HepG2 (cell line): ENCODE measurements around the gene BSX.

ENCODE experiments used
- BHLHE40 ChIP-seq: IDR thresholded peaks from 2 replicates; pipeline ENCODE4 v1.6.1; 2011; ENCODE audit warnings: low read length, improper control_type of control experiment
- CEBPB ChIP-seq: IDR thresholded peaks from 2 replicates; pipeline ENCODE4 v1.6.1; 2011; ENCODE audit warnings: low read depth, low read length, improper control_type of control experiment, borderline replicate concordance
- CEBPG ChIP-seq: IDR thresholded peaks from 2 replicates; pipeline ENCODE4 v1.6.1; 2016
- EP300 ChIP-seq, 3 experiments: sonication (generic) in 1 of 3; formaldehyde crosslinking in 1 of 3; IDR thresholded peaks; 2 replicates each; pipeline versions ENCODE4 v1.5.1 to v1.6.1; 2011 to 2020; ENCODE audit warnings: low read depth in 2 of 3, low read length in 2 of 3, borderline replicate concordance in 1 of 3, improper control_type of control experiment in 1 of 3, mild to moderate bottlenecking in 1 of 3, missing genetic modification reagents in 1 of 3, moderate library complexity in 1 of 3
- KAT7 ChIP-seq: IDR thresholded peaks from 2 replicates; pipeline ENCODE4 v1.6.1; 2018; ENCODE audit warnings: borderline replicate concordance, missing compliant biosample characterization
- KDM1A ChIP-seq: IDR thresholded peaks from 2 replicates; pipeline ENCODE4 v1.6.1; 2016; ENCODE audit warnings: missing compliant biosample characterization
- NBN ChIP-seq: fragments of 450-650 bp; conservative IDR thresholded peaks from 2 replicates; pipeline ENCODE4 v1.6.1; 2017
- NCOR1 ChIP-seq: fragments of 200-600 bp; sonication (generic); IDR thresholded peaks from 2 replicates; pipeline ENCODE4 v1.7.0; 2017; ENCODE audit warnings: antibody characterized with exemption, low read length, borderline replicate concordance
- RAD51 ChIP-seq: fragments of 450-650 bp; IDR thresholded peaks from 2 replicates; pipeline ENCODE4 v1.6.1; 2016; ENCODE audit warnings: borderline replicate concordance
- REPIN1 ChIP-seq: sonication (generic); formaldehyde crosslinking; IDR thresholded peaks from 2 replicates; pipeline ENCODE4 v1.8.0; 2022; ENCODE audit warnings: missing genetic modification reagents, low read depth, mild to moderate bottlenecking, borderline replicate concordance
- YY1 ChIP-seq: IDR thresholded peaks from 2 replicates; pipeline ENCODE4 v1.6.1; 2011; ENCODE audit warnings: low read length, low read depth, moderate library complexity, mild to moderate bottlenecking; ENCODE audit not compliant: insufficient read depth, insufficient replicate concordance
- ZFAT ChIP-seq: sonication (generic); formaldehyde crosslinking; conservative IDR thresholded peaks from 2 replicates; pipeline ENCODE4 v1.8.1; 2023; ENCODE audit warnings: missing genetic modification reagents, inconsistent platforms
- ZNF225 ChIP-seq: sonication (generic); formaldehyde crosslinking; IDR thresholded peaks from 2 replicates; pipeline ENCODE4 v1.4.0; 2020; ENCODE audit warnings: mild to moderate bottlenecking, missing genetic modification reagents
- ZNF770 ChIP-seq: sonication (generic); formaldehyde crosslinking; IDR thresholded peaks from 2 replicates; pipeline ENCODE4 v1.5.0; 2020; ENCODE audit warnings: mild to moderate bottlenecking, missing genetic modification reagents

GRCh38 chr11:122981388-122982264 lies at the start of gene BSX:
- TF ChIP-seq NCOR1 (no peak), ZNF225 (no peak), EP300 (IDR thresholded peaks at IDR 0.05; ENCODE audit: low read depth in 2 of 2, low read length in 2 of 2) (no peak), EP300 (CRISPR knock-in tag; IDR thresholded peaks at IDR 0.05; ENCODE audit: borderline replicate concordance) (no peak), NBN (no peak), BHLHE40 (no peak), CEBPG (CRISPR knock-in tag) (no peak), CEBPB (no peak), REPIN1 (CRISPR knock-in tag) (no peak), ZNF770 (no peak), ZFAT (no peak), KAT7 (CRISPR knock-in tag) (no peak), YY1 (no peak), KDM1A (no peak), RAD51 (no peak)
